ENCODE data around the gene PPP4R4.

Gene PPP4R4

DNA sequence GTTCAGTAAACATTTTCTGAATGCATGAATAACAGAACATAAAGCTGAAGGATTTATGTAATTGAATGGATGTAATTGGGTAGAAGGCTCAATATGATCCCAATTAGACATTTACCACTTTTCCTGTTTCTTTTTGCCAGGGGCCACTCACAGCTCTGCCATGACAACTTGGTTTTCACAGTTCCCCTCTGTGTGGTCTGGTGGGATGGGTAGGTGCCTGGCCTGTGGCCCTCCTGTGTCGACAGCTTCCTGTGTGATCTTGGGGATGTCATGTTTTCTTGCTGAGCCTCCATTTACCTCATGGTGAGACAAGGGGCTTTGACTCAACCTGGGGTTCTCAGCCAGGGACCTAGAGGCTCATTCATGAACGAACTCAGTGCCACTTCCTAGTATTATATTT is 131.5 kb downstream of the PPP4R4 start:
- WGBS (ENCODE audit: insufficient coverage), result 71% methylated on average over 1 of the region's 2 CpGs
- H3K4me3 ChIP-seq (ENCODE audit: control insufficient read depth in 1 of 7, extremely low read depth in 1 of 7, insufficient read depth in 4 of 7, low read depth in 2 of 7, low read length in 6 of 7), result no peak overlapping the region

DNA sequence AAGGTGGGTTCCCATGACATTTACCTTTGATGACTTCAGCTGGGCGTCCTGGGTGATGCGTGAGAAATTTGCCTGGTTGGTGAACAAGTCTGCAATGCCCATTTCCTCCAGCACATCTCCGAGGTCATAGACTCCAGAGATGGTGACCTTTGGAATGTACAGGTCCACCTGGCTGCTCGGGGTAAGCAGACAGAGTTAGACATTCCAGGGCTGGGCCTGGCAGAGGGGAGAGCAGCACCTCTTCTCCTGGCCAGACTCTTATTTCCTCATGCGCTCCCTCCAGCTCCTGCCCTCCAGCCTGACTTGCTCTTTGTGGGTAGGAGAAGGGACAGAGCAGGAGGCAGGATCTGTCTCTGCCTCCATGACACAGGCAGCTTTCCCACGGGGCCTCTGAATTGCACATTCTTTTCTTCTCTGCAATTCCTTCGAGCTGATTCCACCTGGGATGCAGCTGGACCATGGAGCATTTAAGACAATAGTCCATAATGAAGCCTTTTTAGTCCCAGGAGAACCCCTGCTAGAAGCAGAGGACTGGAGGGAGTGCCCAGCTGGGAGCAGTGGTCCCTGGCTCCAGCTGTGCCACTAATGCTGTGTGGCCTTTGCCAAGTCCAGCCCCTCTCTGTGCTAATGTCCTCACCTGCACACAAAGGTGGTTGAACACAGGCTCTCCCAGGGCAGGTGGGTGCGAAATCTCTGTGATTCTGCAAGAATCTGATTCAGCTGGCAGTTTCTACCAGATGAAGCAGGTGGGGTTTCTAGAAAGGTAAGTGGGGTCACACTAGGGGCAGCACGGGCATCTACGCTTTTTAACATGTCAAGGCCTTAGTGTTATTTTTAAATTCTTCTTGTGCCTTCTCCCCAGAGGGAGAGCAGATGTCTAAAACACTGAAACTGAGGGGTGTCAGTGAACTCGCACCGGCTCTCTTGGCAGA is 132.2 kb downstream of the PPP4R4 start:
- H3K36me3 ChIP-seq (ENCODE audit: control insufficient read depth in 4 of 4, insufficient read depth in 4 of 4, low read length in 3 of 4), result no peaks in the 10 kb centered on the region
- H3K4me3 ChIP-seq (ENCODE audit: control insufficient read depth in 1 of 7, extremely low read depth in 1 of 7, insufficient read depth in 4 of 7, low read depth in 2 of 7, low read length in 6 of 7), result no peak overlapping the region
- ChIA-PET POLR2A (no interaction called here), CTCF (no interaction called here)
- 91% methylated on average over 11 of the region's 12 CpGs for WGBS (ENCODE audit: insufficient coverage)
- H3K27ac ChIP-seq (ENCODE audit: insufficient read depth in 1 of 2, low read depth in 1 of 2, low read length in 2 of 2, poor library complexity in 1 of 2, severe bottlenecking in 2 of 2), result no peak overlapping the region
- H3K9me3 ChIP-seq (ENCODE audit: control extremely low read depth in 1 of 5, control insufficient read depth in 4 of 5, insufficient read depth in 2 of 5, low read depth in 1 of 5, low read length in 4 of 5), result peaks cover 0 to 13% (median 3%) of the 10 kb centered on the region in 5 experiments
- DNase-seq, result no peak
- no peaks in the 10 kb centered on the region for H3K4me1 ChIP-seq (ENCODE audit: control extremely low read depth in 1 of 4, control insufficient read depth in 4 of 4, insufficient read depth in 4 of 4, low read length in 3 of 4)
- peaks cover 0 to 3% (median 0%) of the 10 kb centered on the region in 5 experiments for H3K27me3 ChIP-seq (replicated peaks in 2 of 5; ENCODE audit: control insufficient read depth in 4 of 5, insufficient read depth in 5 of 5, low read length in 4 of 5)

More for the DNA sequence above, 131.5 kb downstream of the PPP4R4 start:
- POLR2A ChIA-PET, result no interaction called here
- no peaks in the 10 kb centered on the region for H3K4me1 ChIP-seq (ENCODE audit: control extremely low read depth in 1 of 4, control insufficient read depth in 4 of 4, insufficient read depth in 4 of 4, low read length in 3 of 4)
- H3K27ac ChIP-seq (ENCODE audit: insufficient read depth in 1 of 2, low read depth in 1 of 2, low read length in 2 of 2, poor library complexity in 1 of 2, severe bottlenecking in 2 of 2), result no peak overlapping the region
- H3K27me3 ChIP-seq (replicated peaks in 2 of 5; ENCODE audit: control insufficient read depth in 4 of 5, insufficient read depth in 5 of 5, low read length in 4 of 5), result peaks cover 0 to 3% (median 0%) of the 10 kb centered on the region in 5 experiments
- no peaks in the 10 kb centered on the region for H3K36me3 ChIP-seq (ENCODE audit: control insufficient read depth in 4 of 4, insufficient read depth in 4 of 4, low read length in 3 of 4)
- DNase-seq, result no peak
- peaks cover 0 to 13% (median 3%) of the 10 kb centered on the region in 5 experiments for H3K9me3 ChIP-seq (ENCODE audit: control extremely low read depth in 1 of 5, control insufficient read depth in 4 of 5, insufficient read depth in 2 of 5, low read depth in 1 of 5, low read length in 4 of 5)
- CTCF ChIA-PET, result no interaction called here

DNA sequence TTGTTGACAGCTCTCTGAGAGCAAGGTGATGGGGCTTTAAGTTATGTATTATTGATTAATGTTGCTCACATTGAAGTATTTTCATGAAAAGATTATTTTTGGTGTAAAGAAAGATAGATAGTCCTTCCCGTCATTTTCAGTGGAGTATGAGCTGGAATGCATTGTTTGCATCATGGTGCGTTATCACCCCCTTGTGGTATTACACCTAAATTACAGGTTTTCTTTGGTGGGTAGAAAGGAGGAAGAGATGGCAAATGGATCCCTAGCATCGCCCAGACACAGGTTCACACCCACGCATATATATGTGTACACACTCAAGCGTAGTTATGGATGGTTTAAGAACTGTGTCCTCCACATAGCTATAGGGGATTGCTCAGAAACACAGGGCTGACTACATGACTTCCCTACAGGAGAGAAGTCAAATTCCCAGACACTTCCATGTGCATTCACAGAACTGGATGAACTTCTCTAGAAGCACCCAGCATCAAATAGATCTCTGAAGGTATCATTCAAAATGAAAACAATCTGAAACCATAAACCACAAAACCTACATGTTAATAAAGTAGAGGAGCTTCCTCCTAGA is 133.4 kb downstream of the PPP4R4 start:
- H3K27ac ChIP-seq (ENCODE audit: insufficient read depth in 1 of 2, low read depth in 1 of 2, low read length in 2 of 2, poor library complexity in 1 of 2, severe bottlenecking in 2 of 2), result no peak overlapping the region
- CTCF ChIA-PET, result no interaction called here

DNA sequence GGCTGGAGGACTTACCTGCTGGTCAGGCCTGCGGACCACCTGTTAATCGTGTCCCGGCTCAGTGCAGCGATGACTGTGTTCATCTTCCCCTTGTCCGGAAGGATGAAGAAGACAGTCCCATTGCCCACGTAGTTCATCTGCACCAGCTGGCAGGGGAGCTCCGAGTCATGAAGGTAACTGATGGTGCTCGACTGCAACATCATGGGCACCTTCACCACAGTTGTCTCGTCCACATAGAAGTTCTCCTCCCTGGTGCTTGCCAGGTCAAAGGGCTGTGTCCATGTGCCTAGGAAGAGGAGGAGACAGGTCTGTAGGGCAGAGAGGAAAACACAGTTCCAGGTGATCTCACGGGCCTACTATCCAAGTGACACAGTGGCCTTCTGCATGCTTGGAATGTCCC is 135.6 kb downstream of the PPP4R4 start:
- 95% methylated on average over 9 of the region's 10 CpGs for WGBS (ENCODE audit: insufficient coverage)
- no peak for DNase-seq
- H3K4me3 ChIP-seq (ENCODE audit: control insufficient read depth in 1 of 7, extremely low read depth in 1 of 7, insufficient read depth in 4 of 7, low read depth in 2 of 7, low read length in 6 of 7), result no peak overlapping the region
- POLR2A ChIA-PET, result no interaction called here
- CTCF ChIA-PET, result no interaction called here
- no peaks in the 10 kb centered on the region for H3K4me1 ChIP-seq (ENCODE audit: control extremely low read depth in 1 of 4, control insufficient read depth in 4 of 4, insufficient read depth in 4 of 4, low read length in 3 of 4)
- H3K9me3 ChIP-seq (ENCODE audit: control extremely low read depth in 1 of 5, control insufficient read depth in 4 of 5, insufficient read depth in 2 of 5, low read depth in 1 of 5, low read length in 4 of 5), result peaks cover 0 to 15% (median 3%) of the 10 kb centered on the region in 5 experiments
- no peaks in the 10 kb centered on the region for H3K36me3 ChIP-seq (ENCODE audit: control insufficient read depth in 4 of 4, insufficient read depth in 4 of 4, low read length in 3 of 4)
- peaks cover 0 to 3% (median 0%) of the 10 kb centered on the region in 5 experiments for H3K27me3 ChIP-seq (replicated peaks in 2 of 5; ENCODE audit: control insufficient read depth in 4 of 5, insufficient read depth in 5 of 5, low read length in 4 of 5)
- H3K27ac ChIP-seq (ENCODE audit: insufficient read depth in 1 of 2, low read depth in 1 of 2, low read length in 2 of 2, poor library complexity in 1 of 2, severe bottlenecking in 2 of 2), result no peak overlapping the region

More for the DNA sequence above, 133.4 kb downstream of the PPP4R4 start:
- Histone ChIP-seq H3K9me3 (ENCODE audit: control extremely low read depth in 1 of 5, control insufficient read depth in 4 of 5, insufficient read depth in 2 of 5, low read depth in 1 of 5, low read length in 4 of 5) (peaks cover 0 to 13% (median 3%) of the 10 kb centered on the region in 5 experiments), H3K27me3 (replicated peaks in 2 of 5; ENCODE audit: control insufficient read depth in 4 of 5, insufficient read depth in 5 of 5, low read length in 4 of 5) (peaks cover 0 to 3% (median 0%) of the 10 kb centered on the region in 5 experiments), H3K4me1 (ENCODE audit: control extremely low read depth in 1 of 4, control insufficient read depth in 4 of 4, insufficient read depth in 4 of 4, low read length in 3 of 4) (no peaks in the 10 kb centered on the region), H3K36me3 (ENCODE audit: control insufficient read depth in 4 of 4, insufficient read depth in 4 of 4, low read length in 3 of 4) (no peaks in the 10 kb centered on the region), H3K4me3 (ENCODE audit: control insufficient read depth in 1 of 7, extremely low read depth in 1 of 7, insufficient read depth in 4 of 7, low read depth in 2 of 7, low read length in 6 of 7) (no peak overlapping the region)
- POLR2A ChIA-PET, result no interaction called here
- DNase-seq, result peak; percentile 2 to 20 (median 4)
- 20% methylated on average over 2 of the region's 5 CpGs for WGBS (ENCODE audit: insufficient coverage)

DNA sequence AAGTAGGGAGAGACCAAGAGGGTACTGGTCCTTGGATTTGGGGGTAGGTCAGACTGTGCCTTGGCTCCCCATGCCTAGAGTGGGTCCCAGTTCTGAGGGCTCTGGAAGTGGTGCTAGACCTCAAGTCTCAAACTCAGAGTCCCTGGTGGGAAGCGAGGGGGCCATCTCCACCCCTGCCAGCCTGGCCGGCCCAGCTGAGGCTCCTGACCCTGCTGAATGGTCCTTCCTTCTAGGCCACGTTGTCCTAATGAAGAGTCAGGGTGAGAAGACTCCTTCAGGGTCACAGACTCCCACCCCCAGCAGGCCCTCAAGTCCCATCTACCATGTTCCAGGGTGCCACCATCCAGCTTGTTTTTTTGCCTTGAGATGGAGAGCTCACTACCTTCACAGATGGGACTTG is 136.1 kb downstream of the PPP4R4 start:
- Histone ChIP-seq H3K36me3 (ENCODE audit: control insufficient read depth in 4 of 4, insufficient read depth in 4 of 4, low read length in 3 of 4) (no peaks in the 10 kb centered on the region), H3K27ac (ENCODE audit: insufficient read depth in 1 of 2, low read depth in 1 of 2, low read length in 2 of 2, poor library complexity in 1 of 2, severe bottlenecking in 2 of 2) (no peak overlapping the region), H3K4me1 (ENCODE audit: control extremely low read depth in 1 of 4, control insufficient read depth in 4 of 4, insufficient read depth in 4 of 4, low read length in 3 of 4) (no peaks in the 10 kb centered on the region), H3K9me3 (ENCODE audit: control extremely low read depth in 1 of 5, control insufficient read depth in 4 of 5, insufficient read depth in 2 of 5, low read depth in 1 of 5, low read length in 4 of 5) (peaks cover 0 to 15% (median 3%) of the 10 kb centered on the region in 5 experiments), H3K27me3 (replicated peaks in 2 of 5; ENCODE audit: control insufficient read depth in 4 of 5, insufficient read depth in 5 of 5, low read length in 4 of 5) (peaks cover 0 to 3% (median 0%) of the 10 kb centered on the region in 5 experiments), H3K4me3 (ENCODE audit: control insufficient read depth in 1 of 7, extremely low read depth in 1 of 7, insufficient read depth in 4 of 7, low read depth in 2 of 7, low read length in 6 of 7) (no peak overlapping the region)
- WGBS (ENCODE audit: insufficient coverage), result 100% methylated on average over 1 of the region's 3 CpGs
- DNase-seq, result no peak
- POLR2A ChIA-PET, result no interaction called here
- CTCF ChIA-PET, result no interaction called here

DNA sequence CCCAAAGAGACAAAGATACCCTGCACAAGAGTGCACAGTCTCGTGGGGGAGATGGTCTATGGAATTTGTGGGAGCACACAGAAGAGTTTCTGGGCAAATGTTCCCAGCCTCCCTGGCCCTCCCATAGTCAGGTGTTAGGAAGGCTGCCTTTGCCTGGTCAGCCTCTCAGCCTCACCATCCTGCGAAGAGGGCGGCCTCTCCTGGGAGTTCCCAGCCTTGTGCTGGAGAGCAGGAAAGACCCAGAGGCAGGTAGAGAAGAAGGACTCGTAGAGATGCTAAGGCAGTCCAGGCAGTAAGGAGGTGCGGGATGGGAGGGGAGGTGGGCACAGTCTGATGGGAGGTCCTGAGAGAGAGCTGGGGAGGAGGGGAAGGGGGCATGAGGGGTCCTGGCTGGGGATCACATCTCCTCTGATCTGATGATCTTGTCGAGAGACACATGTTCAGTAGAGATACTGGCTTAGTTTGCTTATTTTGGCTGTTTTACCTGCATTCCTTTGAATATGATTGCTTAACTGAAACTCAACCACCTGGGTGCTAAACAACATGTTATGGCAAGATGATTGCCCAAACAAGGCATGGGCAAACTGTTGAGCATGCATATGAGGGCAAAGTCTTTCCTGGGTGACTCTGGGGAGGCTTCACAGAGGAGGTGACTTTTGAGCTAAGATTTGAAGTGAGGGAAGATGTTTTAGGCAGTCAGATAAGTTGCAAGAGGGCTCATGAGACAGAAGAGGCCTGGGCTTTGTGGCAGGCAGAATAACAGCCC is 138.5 kb downstream of the PPP4R4 start:
- Histone ChIP-seq H3K4me3 (ENCODE audit: control insufficient read depth in 1 of 7, extremely low read depth in 1 of 7, insufficient read depth in 4 of 7, low read depth in 2 of 7, low read length in 6 of 7) (no peak overlapping the region), H3K27me3 (replicated peaks in 2 of 5; ENCODE audit: control insufficient read depth in 4 of 5, insufficient read depth in 5 of 5, low read length in 4 of 5) (peaks cover 0 to 3% (median 0%) of the 10 kb centered on the region in 5 experiments), H3K4me1 (ENCODE audit: control extremely low read depth in 1 of 4, control insufficient read depth in 4 of 4, insufficient read depth in 4 of 4, low read length in 3 of 4) (no peaks in the 10 kb centered on the region), H3K36me3 (ENCODE audit: control insufficient read depth in 4 of 4, insufficient read depth in 4 of 4, low read length in 3 of 4) (no peaks in the 10 kb centered on the region), H3K27ac (ENCODE audit: insufficient read depth in 1 of 2, low read depth in 1 of 2, low read length in 2 of 2, poor library complexity in 1 of 2, severe bottlenecking in 2 of 2) (no peak overlapping the region), H3K9me3 (ENCODE audit: control extremely low read depth in 1 of 5, control insufficient read depth in 4 of 5, insufficient read depth in 2 of 5, low read depth in 1 of 5, low read length in 4 of 5) (peaks cover 0 to 11% (median 0%) of the 10 kb centered on the region in 5 experiments)
- POLR2A ChIA-PET, result no interaction called here
- DNase-seq, result no peak
- WGBS (ENCODE audit: insufficient coverage), result 92% methylated on average over 6 of the region's 6 CpGs
- CTCF ChIA-PET, result no interaction called here

Measured in common myeloid progenitor, CD34-positive (primary cell).